Activated CD8-positive, alpha-beta memory T cell treated with anti-CD3 and anti-CD28 coated beads, Interleukin-2, amount 50 U/mL, for 24 hours (primary cell): ENCODE results near the gene NOX4.
"Not testable (repeated sequence)": the region's sequence is repeated elsewhere in the genome, so short reads cannot be mapped to it uniquely, and the experiment has no call there.

Experiments used
- DNase-seq: peaks from one replicate; pipeline ENCODE4 v3.0.0-alpha.2; 2020; ENCODE audit errors: extremely low read depth

NOX4 gene

DNA sequence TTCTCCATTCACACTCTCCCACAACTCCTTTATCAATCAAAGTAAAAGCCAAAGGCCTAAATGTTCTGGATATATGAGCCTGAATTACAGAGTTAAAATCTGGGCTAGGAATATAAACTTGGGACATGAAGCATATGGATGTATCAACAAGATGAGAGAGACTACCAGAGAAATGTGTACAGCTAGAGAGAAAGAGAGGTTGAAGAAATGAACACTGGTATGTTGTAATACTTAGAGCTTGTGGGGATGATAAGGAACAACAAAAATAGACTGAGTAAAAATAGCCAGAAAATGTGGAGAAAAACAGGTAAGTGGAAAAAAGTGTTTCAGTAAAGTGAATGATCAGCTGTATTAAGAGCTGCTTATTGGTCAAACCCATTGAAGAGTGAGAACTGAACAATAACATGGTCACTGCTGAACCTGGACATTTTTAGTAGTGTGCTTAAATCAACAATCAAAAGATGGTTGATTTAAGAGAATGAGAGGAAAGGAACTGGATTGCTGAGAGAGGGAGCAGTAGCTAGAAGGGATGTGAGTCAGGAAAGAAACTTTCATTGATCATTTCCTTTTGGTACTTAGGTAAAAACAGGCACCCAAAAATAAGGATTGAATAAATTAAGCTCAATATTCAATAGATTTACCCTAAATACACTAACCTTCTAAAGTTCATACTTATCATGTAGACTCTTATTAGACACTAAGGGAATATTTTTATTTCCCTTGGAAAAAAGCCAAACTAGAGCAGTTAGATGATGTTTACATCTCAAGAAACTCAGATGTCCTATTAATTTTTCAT lies 111.0 kb downstream of the NOX4 start:
- DNase-seq, result not testable (repeated sequence)

- DNase-seq, result not testable (repeated sequence)
Measured at GRCh38 chr11:89378986-89379385, 112.2 kb downstream of the NOX4 start.

- not testable (repeated sequence) for DNase-seq
Measured at GRCh38 chr11:89369356-89369755, 121.8 kb downstream of the NOX4 start.

DNA sequence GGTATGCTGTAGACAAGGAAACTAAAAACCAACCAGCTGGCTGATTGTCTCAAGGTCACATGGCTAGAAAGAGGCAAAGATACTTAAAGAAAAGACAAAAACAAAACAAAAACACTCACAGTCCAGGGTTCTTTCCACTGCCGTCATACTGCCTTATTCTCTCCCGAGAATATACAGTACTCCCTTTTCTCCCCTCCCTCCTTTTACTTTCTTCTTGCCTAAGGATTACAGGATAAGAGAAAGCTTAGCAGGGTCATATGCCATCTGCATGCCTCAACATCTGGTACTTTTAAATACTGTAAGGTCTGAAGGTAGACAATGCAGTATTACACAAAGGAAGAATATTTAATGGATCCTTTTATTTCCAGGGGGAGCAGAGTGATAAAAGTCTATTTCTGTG lies 126.3 kb downstream of the NOX4 start:
- DNase-seq, result not testable (repeated sequence)

DNA sequence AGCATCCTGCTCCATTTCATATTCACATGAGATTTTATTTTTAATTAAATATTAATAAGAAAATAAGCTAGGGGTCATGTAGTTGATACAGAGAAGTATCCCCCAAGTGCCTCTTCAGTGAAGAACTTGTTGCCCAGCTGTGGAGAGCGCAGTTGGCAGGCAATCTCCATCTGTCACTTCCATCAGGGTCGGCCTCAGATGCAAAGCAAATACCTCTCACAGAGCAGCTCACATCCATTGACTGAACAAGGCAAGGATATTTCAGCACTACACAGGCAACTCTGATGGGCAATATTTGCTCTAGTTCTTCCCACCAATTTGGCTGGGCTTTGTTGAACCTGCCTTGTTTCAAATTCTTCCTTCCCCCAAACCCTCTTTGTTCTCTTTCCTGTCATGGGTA lies 129.4 kb downstream of the NOX4 start:
- DNase-seq, result no peak

- DNase-seq, result not testable (repeated sequence)
Measured at GRCh38 chr11:89359208-89359607, 132.0 kb downstream of the NOX4 start.

- DNase-seq, result no peak
Measured at GRCh38 chr11:89358761-89359160, 132.4 kb downstream of the NOX4 start.

GRCh38 chr11:89355646-89356045 lies 135.5 kb downstream of the NOX4 start:
- no peak for DNase-seq

DNA sequence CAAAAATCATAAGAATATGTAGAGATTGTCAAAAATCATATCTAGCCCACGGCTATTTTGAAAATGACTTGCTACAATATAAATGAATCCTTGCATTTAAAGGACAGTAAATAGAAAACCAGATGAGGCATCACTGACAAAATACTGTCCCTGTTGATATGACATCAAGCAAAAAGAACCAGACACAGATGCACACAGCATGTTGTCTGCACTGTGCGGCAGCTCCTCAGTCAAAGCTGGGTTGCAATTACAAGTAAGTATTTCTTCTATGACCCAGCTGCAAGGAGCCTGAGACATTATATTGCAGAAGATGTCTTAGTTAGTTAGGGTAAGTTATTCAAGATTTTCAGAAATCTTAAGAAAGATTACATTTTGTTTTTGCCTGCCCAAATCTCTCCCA lies 136.7 kb downstream of the NOX4 start:
- DNase-seq, result not testable (repeated sequence)

GRCh38 chr11:89347071-89347470 lies 144.1 kb downstream of the NOX4 start:
- DNase-seq, result no peak

DNA sequence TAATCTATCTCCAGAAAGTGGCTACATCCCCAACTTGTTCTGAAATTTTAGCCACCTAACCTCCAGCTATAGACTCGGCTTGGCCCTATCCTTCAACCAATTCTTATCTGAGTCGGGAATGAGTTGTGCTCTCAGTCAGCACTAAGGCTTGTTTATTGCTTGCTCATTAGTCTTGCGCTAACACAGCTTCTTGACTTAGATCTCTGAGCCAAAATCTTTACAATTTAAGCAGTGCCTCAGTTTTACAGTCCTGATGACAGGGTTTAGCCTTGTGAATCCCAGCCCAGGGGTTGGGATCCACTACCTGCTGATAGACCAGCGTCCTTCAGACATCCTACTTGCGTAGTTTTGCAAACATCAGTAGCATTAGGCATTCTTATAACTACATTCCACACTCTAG lies 144.6 kb downstream of the NOX4 start:
- DNase-seq, result no peak

GRCh38 chr11:89342880-89343572 lies 148.1 kb downstream of the NOX4 start:
- DNase-seq, result not testable (repeated sequence)

DNA sequence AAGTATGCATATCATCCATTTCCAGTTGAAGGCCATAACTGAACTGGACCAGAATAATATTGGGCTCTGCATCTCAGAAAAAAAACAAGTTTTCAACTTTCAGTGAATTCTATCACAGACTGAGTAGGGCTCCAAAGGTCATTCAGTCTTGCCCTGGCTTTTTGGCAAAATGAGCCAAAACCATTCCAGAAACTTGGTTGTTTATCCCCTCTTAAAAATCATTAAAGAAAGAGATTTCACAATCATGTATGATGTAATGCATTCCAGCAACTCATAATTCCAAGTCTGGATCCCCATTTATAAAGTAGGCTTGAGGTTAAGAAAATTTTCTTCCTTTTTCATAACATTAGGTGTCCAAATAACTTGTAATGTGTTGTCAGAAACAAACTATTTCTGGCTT lies 150.7 kb downstream of the NOX4 start:
- DNase-seq, result not testable (repeated sequence)

GRCh38 chr11:89338073-89338472 lies 153.1 kb downstream of the NOX4 start:
- DNase-seq, result not testable (repeated sequence)

GRCh38 chr11:89337100-89337650 lies 154.0 kb downstream of the NOX4 start:
- DNase-seq, result not testable (repeated sequence)

- not testable (repeated sequence) for DNase-seq
Measured at GRCh38 chr11:89333704-89334103, 157.5 kb downstream of the NOX4 start.

GRCh38 chr11:89331940-89332339 lies 159.2 kb downstream of the NOX4 start:
- not testable (repeated sequence) for DNase-seq

DNA sequence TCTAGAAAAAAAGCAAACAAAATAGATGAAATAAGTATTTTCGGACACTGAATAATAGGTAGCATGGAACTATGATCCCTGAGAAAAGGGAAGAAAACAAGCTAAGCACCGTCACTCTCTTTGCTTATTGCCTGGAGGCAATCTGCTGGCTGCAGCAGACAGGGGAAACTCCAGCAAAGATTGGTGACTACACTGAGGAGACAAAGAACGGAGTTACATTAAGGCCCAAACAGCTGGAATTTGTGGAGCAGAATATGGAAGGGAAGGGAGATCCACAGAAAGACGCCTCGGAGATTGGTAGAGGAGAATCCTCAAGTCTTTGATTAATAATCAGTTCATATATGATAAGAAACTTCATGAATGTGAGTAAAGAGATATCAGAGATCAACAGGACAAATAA lies 163.3 kb downstream of the NOX4 start:
- DNase-seq, result no peak

DNA sequence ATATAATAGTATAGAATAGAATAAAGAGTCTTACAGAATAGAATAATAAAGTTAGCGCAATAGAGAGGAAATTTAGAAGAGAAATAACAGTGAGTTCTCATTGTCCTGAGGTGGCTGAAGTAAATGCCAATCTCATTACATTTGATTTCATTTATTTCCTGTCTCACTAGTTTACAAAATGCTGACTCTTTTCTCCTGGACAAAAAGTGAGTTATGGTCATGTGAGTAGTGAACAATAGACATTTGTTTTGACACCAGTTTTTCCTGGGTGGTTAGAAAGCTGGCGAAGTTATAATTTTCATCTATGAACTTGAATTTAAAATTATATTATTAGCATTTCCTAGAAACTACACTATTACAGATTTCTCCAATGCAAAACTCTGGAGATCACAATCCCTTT lies 169.8 kb downstream of the NOX4 start:
- no peak for DNase-seq

DNA sequence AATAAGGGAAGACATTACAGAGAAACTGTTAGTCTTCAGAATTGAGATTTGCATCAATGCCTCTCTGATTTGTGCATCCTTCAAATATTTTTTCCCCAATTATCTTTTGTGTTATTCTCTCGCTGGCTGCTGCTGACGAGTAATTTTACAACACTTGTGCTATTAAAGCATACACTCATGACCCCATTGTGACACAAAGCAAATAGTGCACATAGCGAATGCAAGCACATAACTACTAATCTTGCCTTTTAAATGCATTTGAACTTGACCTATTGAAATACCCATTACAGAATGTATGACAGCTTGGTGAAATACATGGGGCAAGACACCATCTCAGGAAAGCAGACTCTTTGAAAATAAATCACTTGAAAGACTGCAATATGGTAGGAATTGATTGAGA lies 180.6 kb downstream of the NOX4 start:
- DNase-seq, result not testable (repeated sequence)

- not testable (repeated sequence) for DNase-seq
Measured at GRCh38 chr11:89309321-89309985, 181.7 kb downstream of the NOX4 start.

DNA sequence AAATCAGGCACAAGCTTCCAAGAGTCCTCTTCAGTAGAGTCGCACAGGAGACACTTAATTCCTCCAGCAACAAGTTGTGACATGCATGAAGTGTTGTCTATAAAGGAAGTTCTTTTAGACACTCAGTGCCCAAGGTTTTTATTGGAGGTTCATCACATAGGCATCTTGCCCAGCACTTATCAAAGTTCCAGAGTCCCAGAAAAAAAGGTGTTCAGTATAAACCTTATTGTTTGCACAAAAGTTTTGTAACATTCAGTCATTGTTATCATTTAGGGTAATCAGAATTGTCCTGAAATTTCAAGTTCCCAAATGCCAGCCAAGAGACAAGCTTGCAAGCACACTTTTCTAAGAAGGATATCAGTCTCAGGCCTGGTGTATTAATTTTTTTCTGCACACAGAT lies 182.9 kb downstream of the NOX4 start:
- not testable (repeated sequence) for DNase-seq
